IPS-18a (cell line): ENCODE results near the gene GFPT1.

ENCODE experiments used
- H3K27ac ChIP-seq: one replicate; pipeline ENCODE4 v1.5.1; 2013; ENCODE audit warnings: low read length
- H3K27me3 ChIP-seq: one replicate; pipeline ENCODE4 v1.6.1; 2013; ENCODE audit warnings: mild to moderate bottlenecking, low read length; ENCODE audit not compliant: control insufficient read depth, insufficient read depth
- H3K36me3 ChIP-seq: one replicate; pipeline ENCODE4 v1.6.1; 2013; ENCODE audit warnings: low read depth, low read length; ENCODE audit not compliant: control insufficient read depth
- H3K4me1 ChIP-seq: one replicate; pipeline ENCODE4 v1.6.1; 2013; ENCODE audit warnings: low read depth, low read length; ENCODE audit not compliant: control insufficient read depth
- H3K4me3 ChIP-seq: one replicate; pipeline ENCODE4 v1.5.1; 2013; ENCODE audit warnings: low read length
- H3K9ac ChIP-seq: one replicate; pipeline ENCODE4 v1.6.1; 2013; ENCODE audit warnings: mild to moderate bottlenecking, low read length, moderate library complexity
- H3K9me3 ChIP-seq: one replicate; pipeline ENCODE4 v1.6.1; 2013; ENCODE audit warnings: low read depth, low read length; ENCODE audit not compliant: control insufficient read depth

Gene GFPT1

GRCh38 chr2:69304656-69305055 is 82.4 kb downstream of the GFPT1 start:
- Histone ChIP-seq H3K9me3 (no peaks in the 10 kb centered on the region), H3K9ac (no peak overlapping the region), H3K36me3 (no peaks in the 10 kb centered on the region), H3K4me3 (no peak overlapping the region), H3K4me1 (no peaks in the 10 kb centered on the region), H3K27ac (no peak overlapping the region), H3K27me3 (peaks cover 25% of the 10 kb centered on the region)

GRCh38 chr2:69300650-69301049 is 86.4 kb downstream of the GFPT1 start:
- no peaks in the 10 kb centered on the region for H3K36me3 ChIP-seq
- H3K27ac ChIP-seq: no peak overlapping the region
- no peak overlapping the region for H3K9ac ChIP-seq

GRCh38 chr2:69299772-69300516 is 87.1 kb downstream of the GFPT1 start:
- H3K27ac ChIP-seq: no peak overlapping the region
- no peaks in the 10 kb centered on the region for H3K27me3 ChIP-seq
- no peaks in the 10 kb centered on the region for H3K9me3 ChIP-seq
- H3K36me3 ChIP-seq: no peaks in the 10 kb centered on the region
- no peaks in the 10 kb centered on the region for H3K4me1 ChIP-seq
- no peak overlapping the region for H3K9ac ChIP-seq
- H3K4me3 ChIP-seq: no peak overlapping the region

More at GRCh38 chr2:69300650-69301049, 86.4 kb downstream of the GFPT1 start:
- Histone ChIP-seq H3K27me3 (peaks cover 2% of the 10 kb centered on the region), H3K9me3 (no peaks in the 10 kb centered on the region), H3K4me1 (no peaks in the 10 kb centered on the region), H3K4me3 (no peak overlapping the region)

GRCh38 chr2:69298862-69299261 is 88.2 kb downstream of the GFPT1 start:
- no peaks in the 10 kb centered on the region for H3K36me3 ChIP-seq
- no peak overlapping the region for H3K27ac ChIP-seq
- no peaks in the 10 kb centered on the region for H3K4me1 ChIP-seq
- no peak overlapping the region for H3K4me3 ChIP-seq
- H3K27me3 ChIP-seq: no peaks in the 10 kb centered on the region
- no peak overlapping the region for H3K9ac ChIP-seq
- H3K9me3 ChIP-seq: no peaks in the 10 kb centered on the region

- Histone ChIP-seq H3K4me1 (no peaks in the 10 kb centered on the region), H3K4me3 (no peak overlapping the region), H3K9ac (no peak overlapping the region), H3K27ac (no peak overlapping the region), H3K27me3 (no peaks in the 10 kb centered on the region), H3K36me3 (no peaks in the 10 kb centered on the region), H3K9me3 (no peaks in the 10 kb centered on the region)
Observed at GRCh38 chr2:69298261-69298660, 88.8 kb downstream of the GFPT1 start.

GRCh38 chr2:69297216-69297615 is 89.8 kb downstream of the GFPT1 start:
- no peaks in the 10 kb centered on the region for H3K4me1 ChIP-seq
- H3K9me3 ChIP-seq: no peaks in the 10 kb centered on the region
- H3K9ac ChIP-seq: no peak overlapping the region
- no peaks in the 10 kb centered on the region for H3K36me3 ChIP-seq
- no peak overlapping the region for H3K27ac ChIP-seq
- no peaks in the 10 kb centered on the region for H3K27me3 ChIP-seq
- no peak overlapping the region for H3K4me3 ChIP-seq

GRCh38 chr2:69296421-69296820 is 90.6 kb downstream of the GFPT1 start:
- Histone ChIP-seq H3K27ac (no peak overlapping the region), H3K4me3 (no peak overlapping the region), H3K9me3 (no peaks in the 10 kb centered on the region), H3K36me3 (no peaks in the 10 kb centered on the region), H3K9ac (no peak overlapping the region), H3K27me3 (no peaks in the 10 kb centered on the region), H3K4me1 (no peaks in the 10 kb centered on the region)

- H3K4me3 ChIP-seq: no peak overlapping the region
- H3K36me3 ChIP-seq: no peaks in the 10 kb centered on the region
- no peaks in the 10 kb centered on the region for H3K27me3 ChIP-seq
- H3K27ac ChIP-seq: no peak overlapping the region
- H3K9ac ChIP-seq: no peak overlapping the region
- H3K4me1 ChIP-seq: no peaks in the 10 kb centered on the region
- H3K9me3 ChIP-seq: no peaks in the 10 kb centered on the region
Observed at GRCh38 chr2:69292256-69292655, 94.8 kb downstream of the GFPT1 start.

GRCh38 chr2:69291721-69292120 is 95.3 kb downstream of the GFPT1 start:
- Histone ChIP-seq H3K27ac (no peak overlapping the region), H3K9me3 (no peaks in the 10 kb centered on the region), H3K4me1 (no peaks in the 10 kb centered on the region), H3K36me3 (no peaks in the 10 kb centered on the region), H3K9ac (no peak overlapping the region), H3K27me3 (no peaks in the 10 kb centered on the region), H3K4me3 (no peak overlapping the region)

GRCh38 chr2:69291004-69291650 is 95.9 kb downstream of the GFPT1 start:
- H3K36me3 ChIP-seq: no peaks in the 10 kb centered on the region
- H3K27me3 ChIP-seq: no peaks in the 10 kb centered on the region
- no peak overlapping the region for H3K9ac ChIP-seq
- H3K9me3 ChIP-seq: no peaks in the 10 kb centered on the region
- no peaks in the 10 kb centered on the region for H3K4me1 ChIP-seq
- H3K27ac ChIP-seq: no peak overlapping the region
- H3K4me3 ChIP-seq: no peak overlapping the region

- no peaks in the 10 kb centered on the region for H3K4me1 ChIP-seq
- H3K27me3 ChIP-seq: no peaks in the 10 kb centered on the region
- H3K9ac ChIP-seq: no peak overlapping the region
- H3K27ac ChIP-seq: no peak overlapping the region
- no peaks in the 10 kb centered on the region for H3K36me3 ChIP-seq
- H3K9me3 ChIP-seq: no peaks in the 10 kb centered on the region
- H3K4me3 ChIP-seq: no peak overlapping the region
Observed at GRCh38 chr2:69288429-69288828, 98.6 kb downstream of the GFPT1 start.

- H3K27ac ChIP-seq: no peak overlapping the region
- H3K9me3 ChIP-seq: no peaks in the 10 kb centered on the region
- H3K9ac ChIP-seq: no peak overlapping the region
- H3K4me3 ChIP-seq: no peak overlapping the region
- no peaks in the 10 kb centered on the region for H3K36me3 ChIP-seq
- H3K27me3 ChIP-seq: no peaks in the 10 kb centered on the region
- H3K4me1 ChIP-seq: no peaks in the 10 kb centered on the region
Observed at GRCh38 chr2:69287544-69287943, 99.5 kb downstream of the GFPT1 start.
